Smooth muscle cell of the brain vasculature (primary cell): Measurements from ENCODE around the gene LRRC4C.

ENCODE experiments used
- DNase-seq: peaks from one replicate; pipeline ENCODE4 v3.0.0-alpha.2; 2012; ENCODE audit warnings: low read depth, low spot score

LRRC4C gene

DNA sequence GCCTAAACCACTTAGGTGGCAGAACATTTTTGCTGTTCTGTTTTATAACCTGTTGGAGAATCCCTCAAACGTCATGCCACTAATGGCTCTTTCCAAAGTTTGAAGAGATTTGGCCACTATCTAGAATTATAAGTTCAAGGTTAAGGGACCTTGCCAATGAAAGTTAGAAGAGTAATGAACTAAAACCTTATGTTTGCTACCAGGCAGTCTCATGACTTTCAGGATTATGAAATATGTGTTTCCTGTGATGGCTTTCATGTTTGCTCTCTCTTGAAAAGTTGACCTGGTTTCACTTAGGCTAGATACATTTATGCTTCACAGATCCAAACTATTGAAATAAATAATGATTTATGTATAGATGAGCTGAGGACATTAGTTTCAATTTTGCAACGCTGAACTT lies 340.0 kb downstream of the LRRC4C start:
- DNase-seq = no peak

GRCh38 chr11:41118521-41118920 lies 340.9 kb downstream of the LRRC4C start:
- no peak for DNase-seq

- no peak for DNase-seq
These were observed 342.5 kb downstream of the LRRC4C start for GRCh38 chr11:41116970-41117369.

DNA sequence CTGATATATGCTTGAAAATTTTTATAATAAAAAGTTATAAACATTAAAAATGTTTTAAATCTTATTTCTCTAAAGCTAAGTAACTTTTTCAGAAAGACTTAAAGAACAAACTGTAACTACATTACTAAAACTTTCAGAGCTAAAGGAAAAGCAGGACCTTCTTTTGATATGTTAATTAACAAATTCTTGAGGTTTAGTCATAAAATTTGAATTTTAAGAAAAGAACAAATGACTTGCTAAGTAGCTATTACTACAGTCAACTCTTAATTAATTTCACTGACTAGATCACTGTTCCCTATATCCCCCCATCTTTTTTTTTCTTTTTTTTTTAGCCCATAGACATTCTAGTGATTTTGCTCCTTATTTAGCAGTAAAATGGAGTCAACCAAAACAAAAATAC lies 344.4 kb downstream of the LRRC4C start:
- no peak for DNase-seq

DNA sequence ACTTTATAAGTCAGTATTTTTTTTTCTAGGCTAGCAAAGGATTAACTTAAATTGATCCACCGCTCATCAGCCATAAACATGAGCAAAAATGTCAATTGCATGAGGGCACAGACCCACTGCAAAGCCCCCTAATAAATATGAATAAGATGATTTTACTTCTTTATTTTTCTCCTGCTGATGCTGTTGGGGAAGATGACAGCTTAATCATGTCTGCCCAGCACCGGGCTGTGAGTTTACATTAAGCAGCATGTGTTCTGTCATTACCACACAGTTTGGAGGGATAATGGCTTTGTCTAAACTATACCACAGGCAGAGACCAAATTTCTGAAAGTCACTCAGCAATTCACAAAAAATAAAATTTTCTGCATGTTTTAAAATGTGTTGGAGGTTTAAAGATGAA lies 346.3 kb downstream of the LRRC4C start:
- DNase-seq = no peak

- DNase-seq = no peak
These were observed 348.9 kb downstream of the LRRC4C start for GRCh38 chr11:41110527-41110926.

- DNase-seq = no peak
These were observed 357.0 kb downstream of the LRRC4C start for GRCh38 chr11:41102471-41102870.

GRCh38 chr11:41099654-41100053 lies 359.8 kb downstream of the LRRC4C start:
- DNase-seq = no peak

DNA sequence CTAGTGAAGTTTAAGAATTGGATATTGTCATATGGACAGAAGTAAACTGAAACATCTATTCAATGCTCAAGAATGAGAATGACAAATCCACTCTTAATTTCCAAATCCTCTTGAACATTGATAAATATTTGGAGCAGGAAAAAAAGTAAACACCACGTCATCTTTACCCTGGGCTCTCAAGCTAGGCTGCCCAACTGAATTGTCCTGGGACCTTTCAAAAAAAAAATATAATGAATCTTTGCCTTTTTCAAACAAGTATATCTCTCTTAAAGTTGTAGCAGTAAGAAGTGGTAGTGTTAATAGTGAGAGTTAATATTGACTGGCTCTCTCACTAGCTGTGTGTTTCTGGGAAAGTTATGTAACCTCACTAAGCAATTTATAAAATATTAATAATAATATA lies 374.3 kb downstream of the LRRC4C start:
- DNase-seq = no peak

DNA sequence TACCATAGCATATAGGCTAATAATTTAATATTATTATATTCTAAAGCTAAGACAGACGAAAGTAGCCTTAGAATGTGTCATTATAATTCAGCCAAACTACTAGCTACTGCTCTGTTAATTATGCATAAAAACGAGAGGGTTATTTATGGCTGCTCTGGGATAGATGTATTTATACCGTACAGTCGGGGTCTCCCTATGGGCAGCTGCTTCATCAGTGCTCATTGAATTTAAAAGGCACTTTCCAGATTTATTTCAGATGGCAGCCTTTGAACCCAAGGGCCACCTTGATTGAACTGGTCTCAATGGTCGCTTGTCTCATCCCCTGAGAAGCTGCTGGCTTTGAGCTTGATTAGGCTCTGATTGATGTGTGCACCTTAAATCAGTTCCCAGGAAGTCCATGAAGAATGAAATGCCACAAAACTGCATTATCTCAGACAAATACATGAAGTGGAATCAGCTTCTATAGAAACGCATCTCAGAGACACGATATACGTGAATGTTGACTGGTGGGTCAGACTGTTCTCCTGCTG lies 377.6 kb downstream of the LRRC4C start:
- no peak for DNase-seq

DNA sequence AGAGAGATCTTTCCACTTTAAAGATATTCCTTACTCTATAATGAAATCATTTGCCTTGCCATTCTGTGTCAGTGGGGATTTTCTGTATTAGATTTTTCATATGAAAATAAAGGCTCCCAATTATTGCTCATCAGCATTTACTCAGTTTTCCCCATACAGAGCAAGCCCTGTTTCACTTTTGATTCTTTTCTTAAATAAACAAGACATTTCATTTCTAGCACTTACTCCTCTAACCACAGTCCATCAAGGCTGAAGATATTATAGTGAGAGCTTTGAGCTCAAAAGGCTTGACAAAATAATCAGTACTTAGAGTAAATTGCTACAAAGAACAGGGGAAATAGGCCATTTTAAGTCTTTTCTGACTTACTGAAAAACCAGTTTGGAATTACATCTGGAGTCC lies 385.1 kb downstream of the LRRC4C start:
- DNase-seq = no peak

DNA sequence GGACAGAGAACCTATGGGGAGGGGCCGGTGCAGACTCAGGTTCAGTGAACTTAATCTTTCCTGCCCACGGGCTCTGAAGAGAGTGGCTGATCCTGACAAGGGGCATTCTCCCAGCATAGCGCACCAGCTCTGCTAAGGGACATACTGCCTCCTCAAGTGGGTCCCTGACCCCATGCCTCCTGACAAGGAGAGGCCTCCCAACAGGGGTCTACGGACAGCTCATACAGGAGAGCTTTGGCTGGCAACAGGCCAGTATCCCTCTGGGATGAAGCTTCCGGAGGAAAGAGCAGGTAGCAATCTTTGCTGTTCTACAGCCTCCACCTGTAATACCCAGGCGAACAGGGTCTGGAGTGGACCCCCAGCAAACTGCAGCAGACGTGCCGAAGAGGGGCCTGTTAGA lies 394.0 kb downstream of the LRRC4C start:
- DNase-seq = no peak

DNA sequence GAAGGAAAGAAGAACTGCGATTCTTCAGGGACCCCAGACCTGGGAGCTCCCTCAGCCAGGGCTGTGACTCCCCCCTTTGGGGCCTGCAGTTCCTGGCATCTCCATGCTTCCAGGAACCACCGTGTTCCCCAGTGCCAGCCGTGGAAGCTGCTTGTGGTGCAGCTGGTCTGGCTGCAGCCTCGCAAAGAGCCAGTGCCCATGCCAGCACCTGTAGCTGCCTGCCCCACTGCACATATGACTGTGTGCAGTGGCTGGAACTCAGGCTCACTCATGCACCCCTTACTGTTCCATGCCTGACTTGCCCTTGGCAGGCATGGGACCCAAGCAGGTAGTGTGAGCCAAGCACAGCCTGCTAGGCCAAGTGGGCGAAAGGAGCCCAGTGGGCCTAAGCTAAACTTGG lies 401.3 kb downstream of the LRRC4C start:
- no peak for DNase-seq

GRCh38 chr11:41056892-41057569 lies 402.4 kb downstream of the LRRC4C start:
- no peak for DNase-seq

DNA sequence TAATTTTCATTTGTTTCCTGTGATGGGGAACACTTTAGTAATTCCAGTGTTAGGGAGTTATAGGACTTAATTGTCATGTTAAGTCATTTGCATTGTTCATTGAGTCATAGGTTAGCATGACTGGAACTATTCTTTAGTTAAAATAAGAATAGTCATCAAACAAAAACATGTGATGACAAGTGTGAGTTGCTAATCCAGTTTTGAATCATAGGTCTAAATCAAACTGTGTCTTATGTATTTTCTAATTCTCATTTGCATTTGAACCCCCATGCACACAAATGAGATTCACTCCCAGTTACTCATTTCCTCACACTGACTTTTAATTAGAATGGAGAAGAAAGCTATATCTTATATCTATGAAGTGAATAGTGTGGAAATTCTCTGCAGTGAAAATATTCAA lies 405.6 kb downstream of the LRRC4C start:
- DNase-seq = no peak

DNA sequence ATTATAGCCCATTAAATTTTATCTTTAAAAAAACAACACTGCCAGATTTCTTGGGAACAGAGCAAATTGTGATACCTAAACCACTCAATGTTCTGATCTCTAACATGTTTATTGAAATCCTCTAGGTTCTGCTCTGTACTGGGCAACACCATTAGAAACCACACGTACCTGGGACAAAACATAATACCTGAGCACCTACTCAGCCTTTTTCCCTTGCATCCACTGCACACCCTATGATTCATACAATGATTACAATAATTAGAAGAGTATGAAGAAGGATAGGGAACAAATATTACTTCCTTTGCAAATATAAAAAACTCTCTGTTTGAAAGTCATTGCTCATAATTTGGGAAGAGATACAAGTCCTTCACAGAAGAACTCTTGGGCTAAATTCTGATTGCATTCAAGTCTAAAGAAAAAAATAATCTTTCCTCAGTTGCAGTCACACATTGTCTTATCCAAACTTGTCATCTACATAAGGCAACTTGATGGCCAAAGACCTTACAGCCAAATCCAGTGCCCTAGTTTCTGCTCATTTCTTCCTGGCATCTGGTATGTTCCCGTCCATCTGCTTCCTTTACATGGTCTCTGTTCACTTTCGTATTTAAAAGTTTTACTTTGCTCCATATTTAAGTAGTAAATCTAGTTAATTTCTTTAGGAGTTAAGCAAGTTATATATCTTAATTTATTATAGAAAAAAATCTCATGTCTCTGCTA lies 407.4 kb downstream of the LRRC4C start:
- no peak for DNase-seq

DNA sequence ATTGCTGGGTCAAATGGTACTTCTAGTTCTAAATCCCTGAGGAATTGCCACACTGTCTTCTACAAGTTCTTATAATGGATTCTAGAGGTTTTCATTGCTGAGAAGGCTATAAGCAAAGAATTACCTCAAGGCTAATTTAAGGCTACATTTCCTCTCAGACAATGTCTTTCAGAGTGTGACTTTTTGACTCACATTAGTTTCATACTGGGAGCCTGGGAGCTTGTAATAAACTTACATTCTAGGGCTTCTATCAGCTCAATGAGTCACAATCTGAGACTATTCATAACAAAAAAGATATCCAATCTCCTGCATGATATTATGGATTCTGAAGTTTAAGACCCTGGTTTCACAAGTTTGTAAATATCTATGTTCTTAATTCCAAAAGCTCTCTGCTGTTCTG lies 408.7 kb downstream of the LRRC4C start:
- no peak for DNase-seq

GRCh38 chr11:41047229-41047628 lies 412.2 kb downstream of the LRRC4C start:
- DNase-seq = no peak

DNA sequence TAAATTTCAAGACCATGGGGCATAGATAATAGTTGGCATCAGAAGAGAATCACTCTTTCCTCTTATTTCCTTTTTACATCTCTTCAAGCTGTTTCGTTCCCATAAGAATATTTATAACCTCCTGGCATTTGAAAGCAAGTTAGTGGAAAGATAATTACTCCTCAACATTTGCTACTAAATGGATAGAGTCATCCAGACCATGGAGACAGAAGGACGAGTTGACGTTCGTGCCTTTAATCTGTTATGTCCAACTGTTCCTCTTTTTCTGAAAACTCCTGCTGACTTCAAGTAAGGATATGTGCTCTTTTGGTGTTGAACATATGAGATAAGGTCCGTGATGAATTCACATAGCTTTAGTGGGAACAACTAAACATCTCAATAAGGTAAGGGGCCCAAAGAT lies 414.2 kb downstream of the LRRC4C start:
- no peak for DNase-seq

DNA sequence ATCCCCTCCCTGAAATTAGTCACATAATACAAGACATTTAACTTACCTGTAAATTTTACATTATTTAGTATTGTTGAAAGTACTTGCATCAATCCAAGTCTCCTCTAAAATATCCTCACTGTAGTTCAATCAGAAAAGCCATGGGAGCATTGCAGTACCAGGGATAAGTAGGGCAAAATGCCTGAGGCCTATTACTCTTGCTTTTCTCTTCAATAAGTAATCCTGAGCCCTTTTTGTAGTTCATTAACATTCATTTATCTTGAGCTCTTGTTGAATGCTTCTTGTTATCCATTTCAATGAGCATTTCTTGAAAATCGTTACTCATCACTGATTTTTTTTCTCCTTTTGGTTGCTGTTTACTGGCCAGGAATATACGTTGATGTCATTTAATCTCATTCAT lies 414.7 kb downstream of the LRRC4C start:
- no peak for DNase-seq

GRCh38 chr11:41042688-41043087 lies 416.8 kb downstream of the LRRC4C start:
- DNase-seq = no peak

DNA sequence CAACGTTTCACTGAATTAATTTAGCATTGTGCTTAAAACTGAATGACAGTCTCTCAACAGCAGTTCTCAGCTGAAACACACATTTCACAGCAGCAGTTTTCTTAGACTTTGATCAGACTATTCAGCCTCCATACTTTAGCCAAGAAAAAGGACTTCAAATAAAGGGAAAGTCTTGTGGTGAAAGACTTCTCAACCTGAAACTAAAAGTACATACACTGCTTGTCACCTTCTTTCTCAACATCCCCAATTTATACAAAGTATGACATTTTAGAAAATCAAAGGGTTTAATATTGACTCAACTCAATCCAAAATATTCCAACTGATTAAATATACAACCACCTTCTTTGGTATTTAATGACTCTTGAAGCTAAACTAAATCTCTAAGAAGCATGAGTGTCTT lies 419.0 kb downstream of the LRRC4C start:
- DNase-seq = no peak

DNA sequence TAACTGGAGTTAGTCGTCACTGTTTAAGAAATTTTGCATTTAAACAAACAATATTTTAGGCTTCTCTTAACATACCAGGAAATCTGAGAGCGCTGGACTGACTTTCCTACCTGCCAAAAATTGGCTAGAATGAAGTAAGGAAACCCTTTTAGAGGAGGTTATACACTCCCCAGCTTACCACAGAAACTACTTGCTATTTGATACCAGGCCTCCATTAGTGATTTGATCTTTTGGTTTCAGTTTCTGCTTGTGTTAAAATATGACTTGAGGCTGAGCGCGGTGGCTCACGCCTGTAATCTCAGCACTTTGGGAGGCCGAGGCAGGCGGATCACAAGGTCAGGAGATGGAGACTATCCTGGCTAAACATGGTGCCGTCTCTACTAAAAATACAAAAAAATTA lies 419.9 kb downstream of the LRRC4C start:
- DNase-seq = no peak
